HG03108 (cell line): ENCODE data around the gene C6orf136.
A peak's percentile ranks its signal among the peaks of the same experiment; 100 is the strongest.

ENCODE experiments used
- ATAC-seq: cut with Tn5 transposase; IDR thresholded peaks from one replicate; pipeline ENCODE4 v1.9.1; 2021; ENCODE audit warnings: moderate library complexity; ENCODE audit not compliant: unreplicated experiment

Gene C6orf136

GRCh38 chr6:30615219-30615957 is 31.5 kb upstream of the C6orf136 start:
- ATAC-seq: no peak

GRCh38 chr6:30615958-30616810 is 30.7 kb upstream of the C6orf136 start:
- no peak for ATAC-seq

- peak; percentile 83 for ATAC-seq
Measured at GRCh38 chr6:30616811-30617564, 29.9 kb upstream of the C6orf136 start, which contains the start of gene PPP1R10. Gene PPP1R10, minus strand, starts transcription at chr6:30617243. Its CDS starts 7,299 bp downstream, at chr6:30609944.

GRCh38 chr6:30617565-30618269 is 29.2 kb upstream of the C6orf136 start, which contains the start of gene MRPS18B:
Gene MRPS18B, plus strand, starts transcription at chr6:30617840. Its CDS starts 26 bp downstream, at chr6:30617866.
- ATAC-seq: peak; percentile 62

GRCh38 chr6:30618270-30618797 is 28.6 kb upstream of the C6orf136 start:
- ATAC-seq: no peak

- no peak for ATAC-seq
Measured at GRCh38 chr6:30619561-30619960, 27.4 kb upstream of the C6orf136 start.

GRCh38 chr6:30625511-30625910 is 21.4 kb upstream of the C6orf136 start:
- ATAC-seq: no peak

- ATAC-seq: peak; percentile 76
Measured at GRCh38 chr6:30626484-30627366, 20.2 kb upstream of the C6orf136 start, which contains the start of gene ATAT1. Gene ATAT1, plus strand, starts transcription at chr6:30626874.

- no peak for ATAC-seq
Measured at GRCh38 chr6:30635834-30636233, 11.1 kb upstream of the C6orf136 start.

- ATAC-seq: no peak
Measured at GRCh38 chr6:30640481-30640880, 6.5 kb upstream of the C6orf136 start.

GRCh38 chr6:30641048-30641447 is 5.9 kb upstream of the C6orf136 start:
- no peak for ATAC-seq

- ATAC-seq: no peak
Measured at GRCh38 chr6:30643656-30644055, 3.3 kb upstream of the C6orf136 start.

GRCh38 chr6:30644769-30645168 is 2.2 kb upstream of the C6orf136 start:
- no peak for ATAC-seq

GRCh38 chr6:30645989-30646388 is 944 bp upstream of the C6orf136 start:
- ATAC-seq: no peak

- ATAC-seq: peak; percentile 49
Measured at GRCh38 chr6:30647242-30648116, 546 bp downstream of the C6orf136 start.

GRCh38 chr6:30651143-30651542 is 4.2 kb downstream of the C6orf136 start:
- ATAC-seq: no peak

GRCh38 chr6:30654798-30655742 is 8.1 kb downstream of the C6orf136 start:
- ATAC-seq: no peak
